Measurements from ENCODE around the gene CRACR2A. TPM values are rescaled to one million over a fixed set of nuclear protein-coding genes. Genes with fewer than 3 reads are reported as not detected.

The CRACR2A gene
- total RNA-seq, 4 donors from 2014 or later, result 1.2 to 7.9 (median 2.2) TPM

- Histone ChIP-seq H3K4me3 (replicated peaks in 1 of 3) (no peak overlapping the region), H3K27me3 (no peaks in the 10 kb centered on the region), H3K36me3 (no peaks in the 10 kb centered on the region), H3K4me1 (peaks cover 13 to 19% of the 10 kb centered on the region in 2 donors), H3K9me3 (no peaks in the 10 kb centered on the region), H3K27ac (no peak overlapping the region)
- no peak for TF ChIP-seq CTCF (IDR thresholded peaks at IDR 0.05)
- TF ChIP-seq POLR2A (IDR thresholded peaks at IDR 0.05), result no peak
- intact Hi-C loops (cut with DNase I), result no loop called here
- DNase-seq, result no peak
- WGBS, 2 donors, result 85 to 86% methylated on average over 7 of the region's 7 CpGs
These were observed 149.3 kb downstream of the CRACR2A start for GRCh38 chr12:3603576-3603975.

- intact Hi-C loops (cut with DNase I), result no loop called here
- H3K4me3 ChIP-seq (replicated peaks in 1 of 3), result no peak overlapping the region
- H3K27me3 ChIP-seq, result no peaks in the 10 kb centered on the region
- H3K4me1 ChIP-seq, result peaks cover 13 to 30% of the 10 kb centered on the region in 2 donors
- no peaks in the 10 kb centered on the region for H3K9me3 ChIP-seq
- H3K27ac ChIP-seq, result no peak overlapping the region
- H3K36me3 ChIP-seq, result no peaks in the 10 kb centered on the region
- TF ChIP-seq POLR2A (IDR thresholded peaks at IDR 0.05) (no peak), CTCF (IDR thresholded peaks at IDR 0.05) (no peak)
- 80 to 85% methylated on average over 11 of the region's 11 CpGs for WGBS, 2 donors
- no peak for DNase-seq
These were observed 150.4 kb downstream of the CRACR2A start for GRCh38 chr12:3602488-3602887.

- Histone ChIP-seq H3K4me3 (replicated peaks in 1 of 3) (no peak overlapping the region), H3K27me3 (no peaks in the 10 kb centered on the region), H3K36me3 (no peaks in the 10 kb centered on the region), H3K27ac (no peak overlapping the region), H3K9me3 (no peaks in the 10 kb centered on the region), H3K4me1 (peaks cover 13 to 32% of the 10 kb centered on the region in 2 donors)
- TF ChIP-seq POLR2A (IDR thresholded peaks at IDR 0.05) (no peak), CTCF (IDR thresholded peaks at IDR 0.05) (no peak)
- intact Hi-C loops (cut with DNase I), result no loop called here
- 81% methylated on average over 22 to 23 of the region's 23 CpGs for WGBS, 2 donors
- DNase-seq, result no peak
These were observed 151.3 kb downstream of the CRACR2A start for GRCh38 chr12:3601461-3602150.

GRCh38 chr12:3600951-3601350 is 152.0 kb downstream of the CRACR2A start:
- TF ChIP-seq CTCF (IDR thresholded peaks at IDR 0.05), result no peak
- no peak for TF ChIP-seq POLR2A (IDR thresholded peaks at IDR 0.05)
- 87 to 93% methylated on average over 7 of the region's 7 CpGs for WGBS, 2 donors
- H3K27ac ChIP-seq, result no peak overlapping the region
- no peaks in the 10 kb centered on the region for H3K27me3 ChIP-seq
- H3K36me3 ChIP-seq, result no peaks in the 10 kb centered on the region
- H3K4me3 ChIP-seq (replicated peaks in 1 of 3), result no peak overlapping the region
- peaks cover 13 to 32% of the 10 kb centered on the region in 2 donors for H3K4me1 ChIP-seq
- H3K9me3 ChIP-seq, result no peaks in the 10 kb centered on the region
- no peak for DNase-seq
- intact Hi-C loops (cut with DNase I), result no loop called here

- Histone ChIP-seq H3K4me1 (peaks cover 10 to 27% of the 10 kb centered on the region in 2 donors), H3K9me3 (no peaks in the 10 kb centered on the region), H3K27ac (no peak overlapping the region), H3K36me3 (no peaks in the 10 kb centered on the region), H3K27me3 (no peaks in the 10 kb centered on the region), H3K4me3 (replicated peaks in 1 of 3) (no peak overlapping the region)
- no peak for DNase-seq
- TF ChIP-seq CTCF (IDR thresholded peaks at IDR 0.05) (no peak), POLR2A (IDR thresholded peaks at IDR 0.05) (no peak)
- intact Hi-C loops (cut with DNase I), result no loop called here
- WGBS, 2 donors, result 68 to 70% methylated on average over 14 of the region's 14 CpGs
These were observed 152.7 kb downstream of the CRACR2A start for GRCh38 chr12:3600039-3600720.
